H1 (cell line): ENCODE measurements around the gene ACAT2. TPM values are rescaled to one million over a fixed set of nuclear protein-coding genes. Genes with fewer than 3 reads are reported as not detected.

ENCODE experiments used
- CTCF ChIA-PET: fragments of 300-600 bp; sonication (Branson Sonifier 250); formaldehyde crosslinking; loops from one replicate; lab custom pipeline; 2021; ENCODE audit not compliant: partially characterized antibody; lab: Charles Lee
- POLR2A ChIA-PET: fragments of 300-600 bp; sonication (Branson Sonifier 250); formaldehyde crosslinking; loops from one replicate; lab custom pipeline; 2021; ENCODE audit warnings: inconsistent platforms; ENCODE audit not compliant: partially characterized antibody; lab: Charles Lee
- DNase-seq, 2 experiments: peaks; one replicate each; pipeline versions ENCODE4 v3.0.0 to v3.0.0-alpha.2; 2010 to 2022; ENCODE audit warnings: low spot score in 2 of 2, low read depth in 1 of 2, mixed read lengths in 1 of 2
- FAIRE-seq: peaks from 2 replicates; lab custom pipeline; 2011; peaks lifted over from hg19 to GRCh38; lab: Jason Lieb, UNC
- H2AFZ ChIP-seq: 2 replicates; pipeline ENCODE4 v1.8.1; 2012; ENCODE audit warnings: low read length, inconsistent platforms
- H2AK5ac ChIP-seq: 2 replicates; pipeline ENCODE4 v1.6.1; 2013; ENCODE audit warnings: low read depth, low read length
- H2BK120ac ChIP-seq: replicated peaks from 2 replicates; pipeline ENCODE3; 2013; ENCODE audit warnings: low read depth, low read length, inconsistent platforms
- H2BK12ac ChIP-seq: 2 replicates; pipeline ENCODE4 v1.6.1; 2013; ENCODE audit warnings: low read depth, low read length
- H2BK15ac ChIP-seq: 2 replicates; pipeline ENCODE4 v1.6.1; 2013; ENCODE audit warnings: low read length
- H2BK20ac ChIP-seq: 2 replicates; pipeline ENCODE4 v1.6.1; 2013; ENCODE audit warnings: low read length
- H2BK5ac ChIP-seq: 2 replicates; pipeline ENCODE4 v1.6.1; 2013; ENCODE audit warnings: low read depth, low read length
- H3K14ac ChIP-seq: 2 replicates; pipeline ENCODE4 v1.6.1; 2013; ENCODE audit warnings: inconsistent platforms; ENCODE audit not compliant: insufficient read length
- H3K18ac ChIP-seq: 2 replicates; pipeline ENCODE4 v1.6.1; 2013; ENCODE audit warnings: low read length; ENCODE audit errors: extremely low read depth
- H3K23ac ChIP-seq: 2 replicates; pipeline ENCODE4 v1.6.1; 2013; ENCODE audit warnings: inconsistent platforms; ENCODE audit not compliant: insufficient read length
- H3K23me2 ChIP-seq: 2 replicates; pipeline ENCODE4 v1.6.1; 2013; ENCODE audit warnings: low read depth, low read length
- H3K27ac ChIP-seq: 2 replicates; pipeline ENCODE4 v1.6.1; 2011; ENCODE audit warnings: low read depth, low read length, inconsistent platforms
- H3K27me3 ChIP-seq, 4 experiments: replicated peaks in 1 of 4; 1 replicate in 1 of 4; 2 replicates in 3 of 4; pipeline versions ENCODE4 v1.6.1 to v1.8.1; 2011 to 2013; ENCODE audit warnings: low read length in 3 of 4, mild to moderate bottlenecking in 3 of 4, inconsistent platforms in 2 of 4, mixed read lengths in 2 of 4, moderate library complexity in 1 of 4; ENCODE audit not compliant: control insufficient read depth in 3 of 4, insufficient read depth in 3 of 4; ENCODE audit errors: extremely low read depth in 1 of 4
- H3K36me3 ChIP-seq, 4 experiments: 2 replicates each; pipeline versions ENCODE4 v1.6.1 to v1.8.1; 2011 to 2013; ENCODE audit warnings: mild to moderate bottlenecking in 4 of 4, low read length in 3 of 4, moderate library complexity in 2 of 4, control low read depth in 1 of 4, inconsistent platforms in 1 of 4; ENCODE audit not compliant: insufficient read depth in 4 of 4, control insufficient read depth in 2 of 4
- H3K4ac ChIP-seq: replicated peaks from 2 replicates; pipeline ENCODE3; 2013; ENCODE audit warnings: low read length, low read depth, mixed read lengths, inconsistent platforms; ENCODE audit not compliant: insufficient read length
- H3K4me1 ChIP-seq, 4 experiments: replicated peaks in 1 of 4; 1 replicate in 1 of 4; 2 replicates in 3 of 4; pipeline versions ENCODE4 v1.6.1 to v1.8.1; 2011 to 2013; ENCODE audit warnings: low read length in 3 of 4, inconsistent platforms in 2 of 4, mixed read lengths in 1 of 4; ENCODE audit not compliant: insufficient read depth in 4 of 4, control insufficient read depth in 3 of 4
- H3K4me2 ChIP-seq, 2 experiments: 2 replicates each; pipeline versions ENCODE4 v1.6.1 to v1.8.1; 2011 to 2013; ENCODE audit warnings: low read depth in 2 of 2, low read length in 2 of 2, control low read depth in 1 of 2, inconsistent platforms in 1 of 2, mild to moderate bottlenecking in 1 of 2; ENCODE audit not compliant: insufficient read depth in 1 of 2
- H3K4me3 ChIP-seq, 4 experiments: fragments of 200-600, 300-600 bp in 1 of 4; sonication (generic), shearing (Covaris generic), sonication (Bioruptor Twin) in 1 of 4; 2 replicates each; pipeline versions ENCODE4 v1.5.1 to v1.8.1; 2011 to 2016; ENCODE audit warnings: low read length in 4 of 4, low read depth in 3 of 4, control low read depth in 2 of 4, inconsistent platforms in 2 of 4, mild to moderate bottlenecking in 2 of 4, mixed read lengths in 1 of 4, moderate library complexity in 1 of 4; ENCODE audit not compliant: insufficient read depth in 2 of 4; ENCODE audit errors: extremely low read depth in 1 of 4
- H3K56ac ChIP-seq: replicated peaks from 2 replicates; pipeline ENCODE3; 2013; ENCODE audit warnings: low read depth, mild to moderate bottlenecking, mixed read lengths, low read length, inconsistent platforms; ENCODE audit not compliant: insufficient read length
- H3K79me1 ChIP-seq: 2 replicates; pipeline ENCODE4 v1.6.1; 2013; ENCODE audit warnings: low read depth, low read length, control low read depth
- H3K79me2 ChIP-seq, 2 experiments: 2 replicates each; pipeline versions ENCODE4 v1.6.1 to v1.8.1; 2012 to 2013; ENCODE audit warnings: low read length in 2 of 2, mild to moderate bottlenecking in 2 of 2, inconsistent platforms in 1 of 2; ENCODE audit not compliant: insufficient read depth in 2 of 2, control insufficient read depth in 1 of 2
- H3K9ac ChIP-seq, 4 experiments: replicated peaks in 1 of 4; 1 replicate in 1 of 4; 2 replicates in 3 of 4; pipeline versions ENCODE4 v1.6.1 to v1.8.1; 2011 to 2013; ENCODE audit warnings: low read depth in 3 of 4, low read length in 3 of 4, control low read depth in 2 of 4, mild to moderate bottlenecking in 2 of 4, moderate library complexity in 2 of 4, inconsistent platforms in 1 of 4; ENCODE audit errors: extremely low read depth in 1 of 4
- H3K9me3 ChIP-seq, 2 experiments: 2 replicates each; pipeline versions ENCODE4 v1.6.1 to v1.8.1; 2012 to 2013; ENCODE audit warnings: mild to moderate bottlenecking in 2 of 2, moderate library complexity in 2 of 2, control low read depth in 1 of 2, inconsistent platforms in 1 of 2, low read depth in 1 of 2, low read length in 1 of 2, mixed read lengths in 1 of 2; ENCODE audit not compliant: insufficient read depth in 2 of 2
- H4K20me1 ChIP-seq, 2 experiments: replicated peaks in 1 of 2; 2 replicates each; pipeline versions ENCODE3 to v1.8.1; 2011 to 2013; ENCODE audit warnings: inconsistent platforms in 2 of 2, low read length in 2 of 2, mild to moderate bottlenecking in 1 of 2; ENCODE audit not compliant: insufficient read depth in 2 of 2, control insufficient read depth in 1 of 2
- H4K5ac ChIP-seq: 2 replicates; pipeline ENCODE4 v1.6.1; 2013; ENCODE audit warnings: low read length, low read depth, mixed read lengths, inconsistent platforms; ENCODE audit not compliant: insufficient read length
- H4K8ac ChIP-seq: 2 replicates; pipeline ENCODE4 v1.8.0; 2013; ENCODE audit warnings: mild to moderate bottlenecking, moderate library complexity, low read length, inconsistent platforms; ENCODE audit not compliant: insufficient read depth; ENCODE audit errors: extremely low read depth
- H4K91ac ChIP-seq: replicated peaks from 2 replicates; pipeline ENCODE3; 2013; ENCODE audit warnings: low read length, mixed read lengths, inconsistent platforms; ENCODE audit not compliant: insufficient read length
- CBX8 ChIP-seq: fragments of 300-800, 300-1000 bp; sonication (generic); IDR thresholded peaks from 2 replicates; pipeline ENCODE4 v1.7.1; 2016; ENCODE audit warnings: low read depth, low read length, borderline replicate concordance
- SAP30 ChIP-seq: fragments of 300-600 bp; sonication (generic); IDR thresholded peaks from 2 replicates; pipeline ENCODE4 v1.7.1; 2012; ENCODE audit warnings: low read length, moderate library complexity, mild to moderate bottlenecking, inconsistent platforms; ENCODE audit not compliant: insufficient read depth, insufficient replicate concordance
- WGBS, 2 experiments: shearing (Covaris generic) in 1 of 2; methylation state at CpG; one replicate each; pipeline versions ENCODE4 v1.1.6 to v1.1.7; 2013 to 2015; ENCODE audit warnings: low lambda C conversion rate in 2 of 2, mixed read lengths in 2 of 2, inconsistent platforms in 1 of 2, low coverage in 1 of 2, missing lambda C conversion rate in 1 of 2; ENCODE audit not compliant: insufficient replicate concordance in 2 of 2, insufficient coverage in 1 of 2, insufficient read length in 1 of 2; ENCODE audit errors: extremely low coverage in 1 of 2, missing lambda C conversion rate in 1 of 2; 5-methylcytosine and 5-hydroxymethylcytosine counted together
- polyA plus RNA-seq, 7 experiments: library from polyadenylated mRNA; depleted of rRNA in 3 of 7; stranded (reverse) in 5 of 7; unstranded in 2 of 7; fragments of >200 nt in 5 of 7; fragments of 200-250 nt in 2 of 7; gene quantifications; 1 replicate in 5 of 7; 2 replicates in 1 of 7; 4 replicates in 1 of 7; pipeline versions ENCODE4 v1.2.1 to v1.2.3, GENCODE V29; 2011 to 2013; ENCODE audit warnings: missing spikeins in 2 of 7, mixed read lengths in 2 of 7
- total RNA-seq: library from RNA; stranded (reverse); fragmentation: NEBNext Ultra II Directional; extraction: Animal tissue kit (Norgen Biotek cat#: 25700); gene quantifications from 2 replicates; pipeline ENCODE4 v1.2.1, GENCODE V29; 2021

Gene ACAT2
- total and polyA plus RNA-seq, 2 of the 8 experiments (the other 6 are each of a cell fraction or from before 2014, with no cell fraction given) = 61.6 to 166 TPM

GRCh38 chr6:159762681-159763293 lies 942 bp downstream of the ACAT2 start:
- Histone ChIP-seq H3K4me2 (peak overlapping the region; percentile 90 to 97), H2BK12ac (peak overlapping the region; percentile 96), H3K36me3 (peaks cover 9 to 56% (median 37%) of the 10 kb centered on the region in 4 experiments; a peak in 7 of 8 replicates), H3K4me3 (peak overlapping the region; percentile 87 to 98 (median 90)), H3K23me2 (peaks cover 11% of the 10 kb centered on the region), H2BK120ac (peak overlapping the region; percentile 81), H3K79me1 (peaks cover 10% of the 10 kb centered on the region; the same call in 1 of the 2 replicates), H4K5ac (peak overlapping the region; percentile 35), H4K8ac (peak overlapping the region; percentile 47), H3K56ac (peak overlapping the region; percentile 57), H2BK15ac (peak overlapping the region; percentile 90; the same call in 1 of the 2 replicates), H3K9ac (peak overlapping the region; percentile 39 to 95 (median 84)), H3K9me3 (no peaks in the 10 kb centered on the region), H3K14ac (peak overlapping the region; percentile 20), H2AFZ (0 out of 2 replicates have a peak overlapping the region, but pooled peaks have one; percentile 0), H3K27ac (peak overlapping the region; percentile 57; the same call in 1 of the 2 replicates), H3K4me1 (peaks cover 6 to 15% (median 12%) of the 10 kb centered on the region in 4 experiments; a peak in 6 of 7 replicates), H3K18ac (peak overlapping the region; percentile 62), H4K20me1 (peaks cover 0 to 7% of the 10 kb centered on the region in 2 experiments), H2BK5ac (peak overlapping the region; percentile 97), H3K79me2 (peaks cover 0 to 15% of the 10 kb centered on the region in 2 experiments; a peak in 2 of 4 replicates), H2AK5ac (peak overlapping the region; percentile 56), H3K4ac (peak overlapping the region; percentile 55), H3K27me3 (no peaks in the 10 kb centered on the region), H3K23ac (no peak overlapping the region), H4K91ac (peak overlapping the region; percentile 91), H2BK20ac (no peak overlapping the region)
- POLR2A ChIA-PET = interaction anchor here (0.9 to 6.0 kb wide), 7 partner anchors 9 to 71 kb away, joined by 3 to 86 read pairs (median 11); partner anchors contain the start of gene WTAP
- CTCF ChIA-PET = interaction anchor here (1.0 kb wide), 1 partner anchor 33 kb away, joined by 3 read pairs; no protein-coding TSS in a partner anchor
- TF ChIP-seq SAP30 (peak; percentile 18), CBX8 (no peak)
- FAIRE-seq (no peak), DNase-seq (no peak)
- WGBS, 2 experiments = 46% methylated on average over 13 of the region's 16 CpGs; no CpG with 5 or more reads in 1 of the 2 experiments
